H54 (cell line): ENCODE data around the gene AKT1.

Experiments
- DNase-seq: peaks from one replicate; pipeline ENCODE4 v3.0.0; 2011; ENCODE audit warnings: low spot score, mixed read lengths; ENCODE audit not compliant: insufficient read length
- FAIRE-seq: peaks from 3 replicates; lab custom pipeline; 2011; peaks lifted over from hg19 to GRCh38; lab: Jason Lieb, UNC
- POLR2A ChIP-seq: IDR thresholded peaks from 2 replicates; pipeline ENCODE4 v1.6.1; 2011; ENCODE audit warnings: low read depth, mild to moderate bottlenecking, low read length

The AKT1 gene

GRCh38 chr14:104789752-104790743 is 5.5 kb downstream of the AKT1 start:
- no peak for TF ChIP-seq POLR2A

GRCh38 chr14:104788873-104789663 is 6.5 kb downstream of the AKT1 start:
- no peak for DNase-seq
- FAIRE-seq, result no peak
- no peak for TF ChIP-seq POLR2A

More at GRCh38 chr14:104789752-104790743, 5.5 kb downstream of the AKT1 start:
- FAIRE-seq (no peak), DNase-seq (no peak)

- FAIRE-seq (no peak), DNase-seq (no peak)
- TF ChIP-seq POLR2A, result no peak
These were observed 7.3 kb downstream of the AKT1 start for GRCh38 chr14:104788161-104788818.

- FAIRE-seq (no peak), DNase-seq (no peak)
- TF ChIP-seq POLR2A, result no peak
These were observed 7.8 kb downstream of the AKT1 start for GRCh38 chr14:104787736-104788135.

DNA sequence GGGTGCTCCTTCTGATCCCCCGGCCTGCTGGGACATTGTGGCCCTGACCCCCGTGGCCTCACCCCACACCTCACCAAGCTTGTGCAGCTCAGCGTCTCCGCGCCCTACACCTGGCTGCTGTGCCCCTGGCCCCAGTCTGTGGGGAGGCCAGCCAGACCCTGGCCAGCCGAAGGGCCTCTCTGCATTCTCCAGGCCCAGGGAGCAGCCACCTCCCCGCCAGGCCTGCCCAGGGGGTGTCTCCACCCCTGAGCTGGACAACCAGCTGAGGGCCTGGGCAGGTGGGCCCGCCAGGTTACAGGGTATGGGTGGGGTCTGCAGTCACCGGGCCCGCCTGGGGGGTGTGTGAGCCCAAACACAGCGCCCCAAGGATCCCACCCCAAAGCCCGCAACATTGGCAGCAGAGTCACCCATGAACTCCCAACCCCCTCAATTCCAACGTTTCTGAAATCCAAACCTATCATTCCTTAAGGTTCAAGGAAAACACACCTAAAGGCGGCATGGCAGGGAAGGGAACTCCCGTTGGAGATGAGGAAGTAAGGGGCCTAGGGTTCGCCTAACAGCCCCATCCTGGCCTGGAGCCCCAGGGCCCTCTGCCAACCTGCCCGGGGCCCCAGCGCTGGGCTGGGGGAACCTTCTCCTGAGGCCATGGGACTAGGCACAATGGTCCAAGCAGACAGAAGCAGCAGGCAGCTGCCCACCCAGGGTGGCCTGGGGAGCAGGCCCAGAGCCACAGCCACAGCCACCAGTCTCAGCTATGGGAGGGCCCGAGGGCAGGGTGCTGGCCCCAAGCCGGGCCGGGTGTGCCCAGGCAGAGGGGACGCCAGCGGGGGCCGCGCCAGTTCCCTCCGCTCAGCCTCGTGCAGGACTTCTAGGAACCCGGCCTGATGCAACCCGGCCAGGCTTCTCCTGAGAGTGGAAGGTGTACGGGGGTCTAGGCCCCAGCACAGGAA is 8.5 kb downstream of the AKT1 start:
- no peak for DNase-seq
- no peak for FAIRE-seq
- no peak for TF ChIP-seq POLR2A

GRCh38 chr14:104786091-104786586 is 9.4 kb downstream of the AKT1 start:
- no peak for DNase-seq
- no peak for TF ChIP-seq POLR2A
- no peak for FAIRE-seq

- FAIRE-seq (no peak), DNase-seq (no peak)
- TF ChIP-seq POLR2A, result no peak
These were observed 9.9 kb downstream of the AKT1 start for GRCh38 chr14:104785708-104786080.

DNA sequence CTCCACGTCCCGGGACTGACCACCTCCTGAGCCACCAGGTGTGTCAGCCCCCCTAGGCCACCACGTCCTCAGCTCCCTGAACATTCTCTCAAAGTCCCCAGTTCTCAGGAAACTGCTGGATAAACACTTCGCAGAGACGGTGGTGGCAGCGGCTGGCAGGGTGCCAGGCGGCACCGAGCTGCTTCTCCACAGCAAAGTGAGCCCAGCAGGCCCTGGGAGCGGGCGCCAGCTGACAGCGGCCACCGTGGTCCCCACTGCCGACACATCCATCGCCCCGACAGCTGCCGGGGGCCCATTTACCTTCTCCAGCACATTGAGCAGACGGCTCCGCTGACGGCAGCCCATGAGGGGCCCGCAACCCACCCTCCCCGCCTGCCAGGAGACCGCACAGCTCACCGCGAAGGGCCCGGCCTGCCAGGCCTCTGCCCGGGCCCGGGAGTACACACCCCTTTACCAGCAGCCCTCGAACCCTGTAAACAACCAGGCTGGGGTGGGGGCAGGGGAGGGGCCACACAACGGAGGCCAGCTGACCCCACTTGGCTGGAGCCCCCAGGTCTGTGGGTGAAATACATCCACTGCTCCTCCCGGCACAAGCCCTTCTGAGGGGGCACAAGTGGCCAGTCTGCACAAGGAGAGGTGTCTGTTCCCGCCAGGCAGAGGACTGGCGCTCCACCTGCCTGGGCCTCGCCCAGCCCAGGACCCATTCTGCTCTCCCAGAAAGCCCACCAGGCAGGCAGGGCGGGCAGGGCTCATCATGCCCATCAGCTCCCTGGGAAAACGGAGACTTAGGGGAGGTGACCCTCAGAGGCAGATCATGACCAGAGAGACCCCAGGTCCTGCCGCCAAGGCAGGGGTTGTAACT is 10.5 kb downstream of the AKT1 start:
- DNase-seq, result no peak
- FAIRE-seq, result no peak
- no peak for TF ChIP-seq POLR2A

DNA sequence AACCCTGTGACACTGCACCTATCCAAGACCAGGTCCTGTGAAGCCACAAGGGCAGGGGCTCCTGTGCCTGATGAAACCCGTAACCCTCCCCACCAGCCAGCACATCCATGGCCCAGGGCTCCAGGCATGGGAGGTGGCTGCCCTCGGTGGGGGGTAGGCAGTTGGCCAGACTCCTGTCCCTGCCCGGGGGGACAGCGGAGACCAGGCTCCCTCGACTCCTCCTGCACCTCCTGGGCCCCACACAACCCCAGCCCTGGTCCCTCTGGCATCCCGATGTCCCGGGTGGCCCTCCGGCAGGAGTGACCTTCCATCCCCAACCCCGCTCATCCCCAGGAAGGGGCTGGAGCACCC is 11.4 kb downstream of the AKT1 start:
- no peak for DNase-seq
- no peak for TF ChIP-seq POLR2A
- no peak for FAIRE-seq

- DNase-seq (no peak), FAIRE-seq (no peak)
- no peak for TF ChIP-seq POLR2A
These were observed 11.9 kb downstream of the AKT1 start for GRCh38 chr14:104783484-104784217.

GRCh38 chr14:104782808-104783139 is 12.8 kb downstream of the AKT1 start:
- TF ChIP-seq POLR2A, result no peak
- no peak for FAIRE-seq
- no peak for DNase-seq
